Endothelial cell of umbilical vein (primary cell): ENCODE results near the gene SLC6A16. TPM values are rescaled to one million over a fixed set of nuclear protein-coding genes. Genes with fewer than 3 reads are reported as not detected.

ENCODE experiments used
- BruUV-seq: library from RNA; stranded (reverse); fragments of 400-500 nt; replicated peaks from 2 replicates; lab custom pipeline; 2021; lab: Mats Ljungman, UMichigan
- CTCF ChIA-PET: fragments of 300-600, 350-600 bp; sonication (Branson Sonifier 250); formaldehyde crosslinking; loops from one replicate; lab custom pipeline; 2021; ENCODE audit warnings: antibody characterized with exemption, inconsistent platforms; lab: Charles Lee
- POLR2A ChIA-PET: fragments of 300-600, 350-600 bp; sonication (Branson Sonifier 250); formaldehyde crosslinking; loops from one replicate; lab custom pipeline; 2021; ENCODE audit warnings: antibody characterized with exemption, inconsistent platforms; lab: Charles Lee
- DNase-seq: peaks from one replicate; pipeline ENCODE4 v3.0.0-alpha.2; 2011; ENCODE audit warnings: low read depth, low spot score
- FAIRE-seq: peaks from 2 replicates; lab custom pipeline; 2011; peaks lifted over from hg19 to GRCh38; lab: Jason Lieb, UNC
- H2AFZ ChIP-seq: 2 replicates; pipeline ENCODE4 v1.6.0; 2012; ENCODE audit warnings: low read depth, low read length, control low read depth, inconsistent platforms
- H3K27ac ChIP-seq: 2 replicates; pipeline ENCODE4 v1.5.1; 2011; ENCODE audit warnings: low read depth, mild to moderate bottlenecking, control low read depth, low read length, moderate library complexity; ENCODE audit not compliant: insufficient read depth
- H3K27me3 ChIP-seq, 2 experiments: 2 replicates each; pipeline versions ENCODE4 v1.6.0 to v1.6.1; 2011; ENCODE audit warnings: low read length in 2 of 2, mixed read lengths in 1 of 2; ENCODE audit not compliant: control insufficient read depth in 2 of 2, insufficient read depth in 2 of 2
- H3K36me3 ChIP-seq, 2 experiments: 2 replicates in 1 of 2; 3 replicates in 1 of 2; pipeline ENCODE4 v1.5.1; 2011; ENCODE audit warnings: low read length in 2 of 2, mild to moderate bottlenecking in 1 of 2, moderate library complexity in 1 of 2; ENCODE audit not compliant: control insufficient read depth in 2 of 2, insufficient read depth in 2 of 2; ENCODE audit errors: extremely low read depth in 1 of 2
- H3K4me1 ChIP-seq: 3 replicates; pipeline ENCODE4 v1.5.1; 2011; ENCODE audit warnings: mild to moderate bottlenecking, low read length; ENCODE audit not compliant: control insufficient read depth, insufficient read depth; ENCODE audit errors: extremely low read depth
- H3K4me2 ChIP-seq: 2 replicates; pipeline ENCODE4 v1.6.1; 2011; ENCODE audit warnings: low read length, control low read depth, mixed read lengths; ENCODE audit not compliant: insufficient read depth
- H3K4me3 ChIP-seq, 3 experiments: fragments of 200-600 bp in 1 of 3; sonication (generic), shearing (Covaris generic) in 1 of 3; replicated peaks in 1 of 3; 2 replicates each; pipeline ENCODE4 v1.5.1; 2011 to 2016; ENCODE audit warnings: control low read depth in 3 of 3, low read length in 3 of 3, mild to moderate bottlenecking in 2 of 3, inconsistent platforms in 1 of 3, low read depth in 1 of 3, moderate library complexity in 1 of 3; ENCODE audit not compliant: insufficient read depth in 1 of 3
- H3K79me2 ChIP-seq: 2 replicates; pipeline ENCODE4 v1.6.0; 2012; ENCODE audit warnings: low read length, inconsistent platforms; ENCODE audit not compliant: control insufficient read depth, insufficient read depth
- H3K9ac ChIP-seq: replicated peaks from 2 replicates; pipeline ENCODE3; 2011; ENCODE audit warnings: low read length, control low read depth; ENCODE audit not compliant: insufficient read depth; ENCODE audit errors: extremely low read depth
- H3K9me1 ChIP-seq: replicated peaks from 3 replicates; pipeline ENCODE4 v1.6.0; 2011; ENCODE audit warnings: mild to moderate bottlenecking, low read length; ENCODE audit not compliant: control insufficient read depth, insufficient read depth; ENCODE audit errors: extremely low read depth
- H3K9me3 ChIP-seq: replicated peaks from 2 replicates; pipeline ENCODE4 v1.5.1; 2012; ENCODE audit warnings: low read length, inconsistent platforms; ENCODE audit not compliant: control insufficient read depth, insufficient read depth
- H4K20me1 ChIP-seq: replicated peaks from 2 replicates; pipeline ENCODE3; 2011; ENCODE audit warnings: mild to moderate bottlenecking, low read length; ENCODE audit not compliant: control insufficient read depth, insufficient read depth; ENCODE audit errors: extremely low read depth
- EZH2 ChIP-seq: IDR thresholded peaks from 2 replicates; pipeline ENCODE4 v1.6.1; 2012; ENCODE audit warnings: borderline replicate concordance, low read depth, mild to moderate bottlenecking, moderate library complexity, low read length, inconsistent platforms; ENCODE audit not compliant: severe bottlenecking
- FOS ChIP-seq: IDR thresholded peaks from 2 replicates; pipeline ENCODE4 v1.6.1; 2011; ENCODE audit warnings: mild to moderate bottlenecking, low read length, moderate library complexity, borderline replicate concordance; ENCODE audit not compliant: insufficient read depth
- GATA2 ChIP-seq: IDR thresholded peaks from 2 replicates; pipeline ENCODE4 v1.7.0; 2011; ENCODE audit warnings: low read depth, mild to moderate bottlenecking, moderate library complexity, mixed read lengths, low read length; ENCODE audit not compliant: insufficient read length, insufficient read depth
- JUN ChIP-seq: IDR thresholded peaks from 2 replicates; pipeline ENCODE4 v1.6.1; 2011; ENCODE audit warnings: borderline replicate concordance, low read depth; ENCODE audit not compliant: insufficient read length, insufficient read depth
- MYC ChIP-seq: IDR thresholded peaks from one replicate; pipeline ENCODE4 v1.6.1; 2011; ENCODE audit warnings: mild to moderate bottlenecking, low read depth, low read length
- POLR2A ChIP-seq: IDR thresholded peaks from 2 replicates; pipeline ENCODE4 v1.6.1; 2012; ENCODE audit warnings: low read depth, mild to moderate bottlenecking, control low read depth, low read length
- POLR2AphosphoS5 ChIP-seq: IDR thresholded peaks from 2 replicates; pipeline ENCODE4 v1.6.1; 2012; ENCODE audit warnings: low read depth, mild to moderate bottlenecking, control low read depth, low read length, moderate library complexity; ENCODE audit not compliant: insufficient read depth
- dilution Hi-C: fragments of 300-500 bp; cut with MboI; formaldehyde crosslinking; loops from one replicate; pipeline ENCODE4 v1.15.0; 2019; ENCODE audit warnings: low sequenced_read_pairs; ENCODE audit not compliant: extremely low pct_ligation_motif_present
- intact Hi-C: fragments of 100-400 bp; cut with micrococcal nuclease; formaldehyde crosslinking; loops from one replicate; pipeline ENCODE4 v1.10.0; 2022
- polyA plus RNA-seq, 4 experiments: library from polyadenylated mRNA; depleted of rRNA in 3 of 4; stranded (reverse) in 3 of 4; unstranded in 1 of 4; fragments of >200 nt; gene quantifications; 2 replicates each; pipeline versions ENCODE4 v1.2.1 to v1.2.3, GENCODE V29; 2011 to 2012; ENCODE audit warnings: missing spikeins in 1 of 4
- total RNA-seq: library from RNA; stranded (reverse); gene quantifications from 2 replicates; pipeline ENCODE4 v1.2.3, GENCODE V29; 2021
- TF ChIP-seq, protein P1 (sequence below): IDR thresholded peaks from 2 replicates; pipeline ENCODE4 v1.6.1; 2011; ENCODE audit not compliant: insufficient read depth, insufficient read length
- TF ChIP-seq, protein P2 (sequence below), 2 donors: IDR thresholded peaks; 1 replicate in 1 of 2; 2 replicates in 1 of 2; pipeline ENCODE4 v1.5.1; 2011; ENCODE audit warnings: low read length in 2 of 2, mild to moderate bottlenecking in 2 of 2, moderate library complexity in 2 of 2, control low read depth in 1 of 2, inconsistent platforms in 1 of 2, low read depth in 1 of 2; ENCODE audit not compliant: insufficient read depth in 1 of 2; ENCODE audit errors: extremely low read depth in 1 of 2

Gene SLC6A16
- total and polyA plus RNA-seq, 2 donors (not counting 3 experiments of a cell fraction or from before 2014, with no cell fraction given): 1.1 to 1.6 TPM

DNA sequence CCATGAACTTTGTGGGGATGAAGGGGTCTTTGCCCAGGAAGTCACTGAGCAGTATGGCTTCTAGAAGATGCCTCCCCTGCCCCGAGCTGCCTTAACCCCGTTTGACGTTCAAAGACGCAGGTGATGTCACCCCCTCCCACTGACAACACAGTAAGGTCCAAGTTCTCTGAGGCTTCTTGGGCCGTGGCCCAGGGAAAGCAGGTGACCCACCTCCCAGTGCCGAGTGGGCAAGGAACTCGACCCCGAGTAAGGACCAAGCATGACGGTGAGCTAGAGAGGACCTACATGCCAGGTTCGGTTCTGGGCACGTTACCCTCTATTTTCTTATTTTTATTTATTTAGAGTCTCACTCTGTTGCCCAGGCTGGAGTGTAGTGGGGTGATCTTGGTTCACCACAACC is 81.3 kb downstream of the SLC6A16 start:
- ChIA-PET POLR2A (no interaction called here), CTCF (interaction anchor here (0.7 to 0.9 kb wide), 2 partner anchors 146 to 174 kb away, joined by 3 read pairs; no protein-coding TSS in a partner anchor)
- Histone ChIP-seq H3K9ac (no peak overlapping the region), H3K27me3 (no peaks in the 10 kb centered on the region), H3K27ac (no peak overlapping the region), H3K4me1 (no peaks in the 10 kb centered on the region), H2AFZ (no peak overlapping the region), H4K20me1 (no peaks in the 10 kb centered on the region), H3K36me3 (no peaks in the 10 kb centered on the region), H3K9me1 (no peaks in the 10 kb centered on the region), H3K79me2 (no peaks in the 10 kb centered on the region), H3K9me3 (no peaks in the 10 kb centered on the region), H3K4me2 (no peak overlapping the region), H3K4me3 (no peak overlapping the region)
- FAIRE-seq (no peak), DNase-seq (no peak)
- no TSS peak for BruUV-seq
- dilution Hi-C loops (no loop called here), intact Hi-C loops (no loop called here)
- TF ChIP-seq FOS: no peak
- TF ChIP-seq GATA2: no peak
- no peak for TF ChIP-seq POLR2AphosphoS5
- TF ChIP-seq, protein P1, sequence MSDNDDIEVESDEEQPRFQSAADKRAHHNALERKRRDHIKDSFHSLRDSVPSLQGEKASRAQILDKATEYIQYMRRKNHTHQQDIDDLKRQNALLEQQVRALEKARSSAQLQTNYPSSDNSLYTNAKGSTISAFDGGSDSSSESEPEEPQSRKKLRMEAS: no peak
- TF ChIP-seq EZH2: no peak
- no peak for TF ChIP-seq MYC
- no peak for TF ChIP-seq POLR2A
- TF ChIP-seq JUN: no peak
- TF ChIP-seq, protein P2, sequence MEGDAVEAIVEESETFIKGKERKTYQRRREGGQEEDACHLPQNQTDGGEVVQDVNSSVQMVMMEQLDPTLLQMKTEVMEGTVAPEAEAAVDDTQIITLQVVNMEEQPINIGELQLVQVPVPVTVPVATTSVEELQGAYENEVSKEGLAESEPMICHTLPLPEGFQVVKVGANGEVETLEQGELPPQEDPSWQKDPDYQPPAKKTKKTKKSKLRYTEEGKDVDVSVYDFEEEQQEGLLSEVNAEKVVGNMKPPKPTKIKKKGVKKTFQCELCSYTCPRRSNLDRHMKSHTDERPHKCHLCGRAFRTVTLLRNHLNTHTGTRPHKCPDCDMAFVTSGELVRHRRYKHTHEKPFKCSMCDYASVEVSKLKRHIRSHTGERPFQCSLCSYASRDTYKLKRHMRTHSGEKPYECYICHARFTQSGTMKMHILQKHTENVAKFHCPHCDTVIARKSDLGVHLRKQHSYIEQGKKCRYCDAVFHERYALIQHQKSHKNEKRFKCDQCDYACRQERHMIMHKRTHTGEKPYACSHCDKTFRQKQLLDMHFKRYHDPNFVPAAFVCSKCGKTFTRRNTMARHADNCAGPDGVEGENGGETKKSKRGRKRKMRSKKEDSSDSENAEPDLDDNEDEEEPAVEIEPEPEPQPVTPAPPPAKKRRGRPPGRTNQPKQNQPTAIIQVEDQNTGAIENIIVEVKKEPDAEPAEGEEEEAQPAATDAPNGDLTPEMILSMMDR (IDR thresholded peaks at IDR 0.05; ENCODE audit: extremely low read depth in 1 of 2, insufficient read depth in 1 of 2, low read depth in 1 of 2, low read length in 2 of 2): no peak
